Stimulated activated CD4-positive, alpha-beta T cell treated with anti-CD3 and anti-CD28 coated beads, TNF-alpha, amount 100 ng/mL, for 24 hours (primary cell): ENCODE results near the gene ETFA.

Experiments used
- DNase-seq, 3 experiments: peaks; one replicate each; pipeline ENCODE4 v3.0.0-alpha.2; 2020; ENCODE audit warnings: low read depth in 3 of 3

ETFA gene

DNA sequence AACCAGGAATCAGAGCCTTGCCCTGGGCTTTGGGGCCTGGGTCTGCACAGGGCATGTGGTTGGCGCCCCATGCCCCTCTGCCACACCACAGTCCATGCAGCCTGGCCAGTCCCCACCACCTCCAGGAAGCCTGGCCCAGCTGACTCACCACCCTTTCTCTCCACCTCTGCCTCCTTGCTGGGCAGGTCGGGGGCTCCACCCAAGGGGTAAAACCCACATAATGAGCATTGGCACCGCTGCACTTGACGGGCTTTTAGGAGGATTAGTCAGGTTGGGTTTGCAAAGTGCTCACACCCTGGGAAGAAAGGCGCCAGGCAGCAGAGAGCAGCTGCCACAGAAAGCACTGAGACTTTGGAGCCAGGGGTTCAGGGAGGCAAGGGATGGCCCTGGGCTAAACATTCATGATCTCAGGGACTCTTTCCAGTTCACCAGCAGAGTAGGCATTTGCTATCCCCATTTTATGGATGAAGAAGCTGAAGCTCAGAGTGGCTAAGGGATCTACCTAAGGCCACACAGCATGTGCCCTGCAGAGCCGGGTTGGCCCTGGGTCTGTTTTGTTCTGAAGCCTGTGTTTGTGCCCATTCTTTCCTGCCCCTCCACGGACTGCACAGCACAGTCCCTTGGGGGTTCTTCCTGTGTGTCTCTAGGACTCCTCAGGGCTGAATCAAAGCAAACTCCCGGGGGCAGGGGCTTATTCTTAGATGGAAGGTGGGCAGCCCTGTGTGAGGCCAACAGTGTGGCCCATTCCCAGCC is 113.4 kb downstream of the ETFA start:
- DNase-seq, result no peak

DNA sequence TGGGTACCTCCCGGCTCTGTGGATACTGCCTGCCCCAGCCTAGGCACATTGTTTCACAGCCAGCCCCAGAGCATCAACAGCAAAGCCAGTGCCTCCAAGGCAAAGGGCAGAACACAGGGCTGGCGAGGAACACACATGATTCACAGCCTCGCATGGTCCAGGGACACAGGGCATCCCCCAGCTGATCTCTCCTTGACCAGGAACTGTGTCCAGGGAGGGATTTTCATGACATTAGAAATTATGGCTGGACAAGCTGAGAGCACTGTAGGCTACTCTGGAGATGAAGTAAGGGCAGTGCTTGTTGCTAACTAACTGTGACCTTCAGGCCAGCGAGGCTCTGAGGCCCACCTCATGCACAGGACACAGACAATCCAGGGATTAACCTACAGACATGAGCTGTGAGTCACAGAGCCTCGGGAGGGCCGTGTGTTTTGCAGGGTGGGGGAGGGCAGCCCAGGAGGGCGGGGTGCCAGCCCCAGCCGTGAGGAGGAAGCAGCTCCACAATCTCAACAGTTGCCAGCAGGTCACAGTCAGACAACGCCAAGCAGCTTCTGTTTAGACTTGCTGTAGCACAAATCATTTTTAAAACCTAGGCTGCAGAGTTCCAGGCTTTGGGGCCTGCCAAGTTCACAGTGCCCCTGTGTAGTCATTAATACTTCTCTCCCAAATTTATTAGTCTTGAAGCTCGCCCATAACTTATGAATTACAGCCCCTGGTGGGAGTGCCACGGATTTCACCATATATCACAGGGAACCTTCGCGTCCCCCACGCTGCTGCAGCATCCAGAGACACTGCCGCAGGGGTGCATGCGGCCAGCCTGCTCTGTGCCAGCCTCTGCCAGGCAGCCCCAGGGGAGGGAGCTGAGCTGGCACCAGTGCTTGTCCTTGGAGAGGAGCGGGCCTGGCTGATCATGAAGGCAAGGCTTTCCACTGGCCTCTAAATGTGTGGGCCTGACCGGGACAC is 114.7 kb downstream of the ETFA start:
- no peak for DNase-seq

DNA sequence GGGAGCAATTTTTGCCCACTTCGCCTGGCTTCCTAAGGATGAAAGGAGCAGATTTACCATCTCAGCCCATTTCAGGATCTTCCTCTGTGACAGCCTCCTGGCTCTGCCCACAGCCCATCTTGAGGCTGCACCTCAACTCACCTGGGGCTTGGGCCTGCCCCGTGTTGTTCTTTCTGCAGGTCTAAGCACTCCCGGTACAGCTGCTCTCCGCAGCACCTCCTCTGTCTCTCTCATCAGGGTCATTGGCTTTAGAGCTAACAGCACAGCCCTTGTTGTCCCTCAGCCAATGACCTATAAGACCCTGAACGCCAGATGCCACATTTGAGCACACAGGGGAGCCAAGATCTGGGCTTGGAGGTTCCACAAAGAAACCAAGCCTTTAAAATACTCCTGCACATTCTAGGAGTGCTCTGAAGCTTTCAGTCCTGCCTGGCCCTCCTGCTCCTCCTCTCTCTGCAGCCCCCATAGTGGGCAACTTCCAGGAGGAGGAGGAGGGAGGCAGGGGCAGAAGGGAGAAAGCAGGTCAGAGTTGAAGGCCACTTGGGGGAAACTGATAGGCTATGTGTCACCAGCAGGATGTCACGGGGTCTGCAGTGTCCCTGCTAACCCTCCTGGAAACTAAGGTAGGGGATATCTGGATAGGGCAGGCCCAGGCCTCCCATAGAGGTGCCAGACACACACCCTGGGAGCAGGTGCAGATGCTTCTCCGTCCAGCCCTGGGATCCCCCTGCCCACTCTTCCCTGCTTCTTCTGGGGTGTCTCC is 115.6 kb downstream of the ETFA start:
- DNase-seq, result no peak

DNA sequence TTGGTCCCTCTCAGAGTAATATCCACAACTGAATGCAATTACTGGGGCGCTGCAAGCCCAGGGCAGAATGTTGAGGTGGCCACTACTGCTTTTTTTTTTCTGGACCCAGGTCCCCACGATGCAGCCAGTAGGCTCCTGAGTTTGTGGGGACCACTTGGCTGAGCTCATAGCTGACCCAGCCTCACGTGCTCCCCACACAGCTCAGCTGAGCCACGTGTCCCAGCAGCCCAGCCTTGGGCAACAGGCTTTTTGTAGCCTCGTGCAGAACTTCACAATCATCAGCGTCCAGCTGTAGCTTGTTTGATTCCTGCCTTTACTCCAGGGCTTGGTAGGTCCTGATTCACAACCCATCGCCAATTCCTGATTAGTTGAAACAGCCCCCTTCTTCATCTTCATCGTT is 117.3 kb downstream of the ETFA start:
- DNase-seq, result no peak

DNA sequence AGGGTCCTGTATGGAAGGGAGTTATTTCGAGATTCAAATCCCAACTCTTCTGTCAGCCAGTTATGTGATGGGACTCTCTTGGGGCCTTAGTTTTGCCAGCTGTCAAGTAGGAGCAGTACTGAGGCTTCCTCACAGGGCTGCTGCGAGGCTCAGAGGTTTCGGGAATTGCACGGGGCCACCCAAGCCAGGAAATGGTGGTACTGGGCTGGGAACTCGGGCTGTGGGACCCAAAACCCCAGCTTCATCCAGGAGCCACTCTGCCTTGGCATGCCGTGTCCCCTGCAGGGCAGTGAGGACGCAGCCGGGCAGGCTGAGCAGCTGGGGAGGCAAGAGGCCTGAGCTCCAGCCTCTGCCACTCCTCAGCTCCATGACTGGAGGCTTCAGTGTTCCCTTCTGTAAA is 118.6 kb downstream of the ETFA start:
- no peak for DNase-seq

DNA sequence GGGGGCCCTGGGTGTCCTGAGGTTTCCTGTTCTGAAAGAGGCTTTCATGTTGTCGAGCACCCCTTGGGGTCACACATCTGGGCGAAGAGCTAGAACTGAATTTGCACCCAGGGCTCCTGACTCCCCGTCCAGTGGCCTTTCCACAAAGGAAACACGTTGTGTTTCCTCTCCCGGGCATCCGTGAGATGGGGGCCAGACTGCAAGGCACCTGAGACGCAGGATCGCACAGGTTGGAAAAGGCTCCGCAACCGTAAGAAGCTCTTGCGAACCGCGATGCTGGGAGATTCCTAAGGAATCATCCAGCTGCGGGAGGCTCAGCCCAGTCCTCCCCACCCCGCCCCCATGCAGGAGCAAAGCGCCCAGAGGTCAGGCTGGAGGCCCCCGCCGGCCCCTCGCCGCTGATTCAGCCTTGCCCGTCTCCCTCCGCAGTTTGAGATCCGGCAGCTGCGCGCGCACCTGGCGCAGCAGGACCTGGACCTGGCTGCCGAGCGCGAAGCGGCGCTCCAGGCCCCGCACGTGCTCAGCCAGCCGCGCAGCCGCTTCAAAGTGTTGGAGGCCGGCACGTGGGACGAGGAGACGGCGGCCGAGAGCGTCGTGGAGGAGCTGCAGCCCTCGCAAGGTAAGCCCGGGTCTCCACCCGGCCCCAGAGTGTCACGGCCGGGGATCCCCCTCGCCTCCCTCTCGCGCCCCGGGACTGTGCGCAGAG is 119.6 kb downstream of the ETFA start:
- no peak for DNase-seq

DNA sequence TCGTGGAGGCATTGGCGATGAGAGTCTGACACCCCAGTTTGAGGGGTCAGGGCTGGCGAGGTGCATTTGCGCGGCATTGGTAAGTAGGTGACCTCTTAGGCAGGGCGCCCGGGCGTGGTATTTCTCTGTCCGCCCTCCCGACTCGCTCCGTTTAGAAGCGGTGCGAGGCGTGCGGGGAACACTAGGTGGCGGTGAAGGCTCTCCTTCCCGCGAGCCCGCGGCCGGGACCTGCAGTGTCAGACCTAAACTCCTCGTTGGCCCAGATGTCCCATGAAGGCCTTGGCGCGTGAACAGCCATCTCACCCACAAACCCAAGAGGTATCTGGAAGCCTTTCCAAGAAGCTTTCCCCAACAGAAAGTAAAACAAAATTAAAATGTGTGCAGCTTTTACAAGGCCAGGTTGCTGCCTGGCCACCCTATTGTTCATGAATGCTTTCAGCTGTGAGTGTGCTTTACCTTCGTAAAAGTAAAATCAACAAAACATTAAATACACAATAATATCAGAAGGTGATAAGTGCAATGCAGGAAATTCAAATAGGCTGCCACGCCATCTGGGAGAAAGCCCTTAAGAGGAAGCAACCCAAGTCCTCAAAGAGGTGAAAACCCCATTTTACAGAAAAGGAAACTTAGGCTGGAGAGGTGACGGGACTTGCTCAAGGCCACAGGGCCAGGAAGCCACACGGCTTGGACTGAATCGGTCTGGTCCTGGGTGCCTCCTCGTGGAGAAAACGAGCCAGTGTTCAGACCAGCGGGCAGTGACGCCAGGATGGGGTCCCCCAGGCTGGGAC is 120.3 kb downstream of the ETFA start:
- peak; percentile 47 to 74 (median 55) for DNase-seq

DNA sequence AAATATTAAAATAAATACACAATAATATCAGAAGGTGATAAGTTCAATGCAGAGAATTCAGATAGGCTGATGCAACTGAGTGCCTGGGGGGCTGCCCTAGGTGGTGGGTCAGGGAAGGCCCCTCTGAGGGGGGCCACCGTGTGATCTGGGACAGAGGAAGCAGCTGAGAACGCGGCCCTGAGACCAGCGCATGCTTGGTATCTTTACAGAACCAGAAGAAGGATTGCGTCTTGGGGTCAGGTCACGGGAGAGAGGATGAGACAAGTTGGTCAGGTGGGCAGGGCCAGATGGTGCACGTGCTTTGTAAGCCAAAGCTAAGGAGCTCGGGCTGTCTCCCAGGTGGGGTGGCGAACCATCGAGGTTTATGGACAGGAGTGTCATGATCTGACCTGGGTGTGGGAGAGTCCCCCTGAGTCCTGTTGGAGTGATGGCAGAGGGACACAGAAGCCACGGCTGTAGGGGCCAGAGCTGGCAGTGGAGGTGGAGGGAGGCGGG is 121.2 kb downstream of the ETFA start:
- no peak for DNase-seq

DNA sequence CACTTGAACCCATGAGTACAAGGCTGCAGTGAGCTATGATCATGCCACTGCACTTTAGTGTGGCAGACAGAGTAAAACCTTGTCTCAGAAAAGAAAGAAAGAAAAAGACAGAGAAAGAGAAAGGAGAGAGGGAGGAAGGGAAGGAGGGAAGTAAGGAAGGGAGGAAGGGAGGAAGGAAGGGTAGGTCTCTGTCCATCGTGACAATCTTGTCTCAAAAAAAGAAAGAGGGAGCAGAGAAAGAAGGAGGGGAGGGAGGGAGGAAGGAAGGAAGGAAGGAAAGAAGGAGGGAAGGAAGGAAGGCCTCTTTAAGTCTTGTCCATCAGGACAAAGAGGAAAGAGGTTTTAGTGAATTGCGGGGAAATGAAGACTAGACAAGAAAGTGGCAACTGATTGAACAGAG is 122.2 kb downstream of the ETFA start:
- DNase-seq, result no peak

DNA sequence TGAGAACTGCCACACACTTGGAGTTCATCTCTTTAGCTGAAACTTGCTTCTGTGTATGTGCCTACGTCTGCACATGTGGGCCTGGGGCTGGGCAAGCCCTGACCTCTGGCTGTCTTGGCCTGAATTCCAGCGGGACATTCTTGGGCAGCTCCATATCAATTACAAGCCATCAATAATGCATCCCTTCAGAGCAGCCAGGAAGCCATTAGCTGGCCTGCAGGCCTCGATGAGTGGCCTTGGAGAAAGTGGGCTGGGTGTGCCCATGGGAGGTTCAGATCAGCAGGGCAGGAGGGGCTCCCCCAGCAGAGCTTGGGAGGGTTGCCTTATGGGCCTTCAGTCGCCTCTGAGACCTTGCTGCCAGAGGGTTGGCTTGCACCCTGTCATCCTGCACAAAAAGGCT is 124.1 kb downstream of the ETFA start:
- DNase-seq, result no peak

DNA sequence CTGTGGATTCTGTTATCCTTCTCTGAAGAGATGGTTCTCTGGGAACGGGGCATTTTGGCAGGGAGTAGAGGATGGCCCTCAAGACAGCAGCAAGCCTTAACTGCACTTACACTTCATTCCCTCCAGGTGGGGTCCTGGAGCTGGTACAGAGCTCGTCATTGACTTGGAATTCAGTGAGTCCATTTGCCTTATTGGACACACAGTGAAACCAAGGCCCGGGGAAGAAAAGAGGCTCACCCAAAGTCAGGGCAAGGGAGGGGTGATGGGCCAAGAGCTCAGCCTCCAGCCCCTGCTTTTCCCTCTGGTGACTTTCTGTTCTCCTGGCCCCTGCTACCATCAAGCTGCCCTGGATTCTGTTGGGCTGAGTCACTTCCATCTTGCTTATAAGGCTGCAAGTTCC is 125.6 kb downstream of the ETFA start:
- DNase-seq, result no peak

DNA sequence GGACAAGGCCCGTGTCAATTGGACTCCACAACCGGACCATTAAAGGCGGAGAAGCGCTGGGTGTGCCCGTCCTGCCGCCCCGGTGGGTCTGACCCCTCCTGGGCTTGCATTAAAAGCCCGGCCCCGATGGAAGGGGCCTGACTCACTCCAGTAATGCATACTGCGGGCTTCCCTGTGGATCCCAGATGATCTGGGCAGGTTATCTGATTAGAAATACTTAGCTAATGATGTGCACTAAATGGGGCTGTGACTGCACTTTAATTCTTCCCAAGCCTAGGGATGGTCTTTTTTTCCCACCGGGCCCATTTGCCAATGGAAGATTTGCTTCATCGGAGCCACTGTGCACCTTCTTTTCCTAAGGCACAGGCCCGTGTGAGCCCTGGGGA is 126.6 kb downstream of the ETFA start:
- DNase-seq, result no peak

DNA sequence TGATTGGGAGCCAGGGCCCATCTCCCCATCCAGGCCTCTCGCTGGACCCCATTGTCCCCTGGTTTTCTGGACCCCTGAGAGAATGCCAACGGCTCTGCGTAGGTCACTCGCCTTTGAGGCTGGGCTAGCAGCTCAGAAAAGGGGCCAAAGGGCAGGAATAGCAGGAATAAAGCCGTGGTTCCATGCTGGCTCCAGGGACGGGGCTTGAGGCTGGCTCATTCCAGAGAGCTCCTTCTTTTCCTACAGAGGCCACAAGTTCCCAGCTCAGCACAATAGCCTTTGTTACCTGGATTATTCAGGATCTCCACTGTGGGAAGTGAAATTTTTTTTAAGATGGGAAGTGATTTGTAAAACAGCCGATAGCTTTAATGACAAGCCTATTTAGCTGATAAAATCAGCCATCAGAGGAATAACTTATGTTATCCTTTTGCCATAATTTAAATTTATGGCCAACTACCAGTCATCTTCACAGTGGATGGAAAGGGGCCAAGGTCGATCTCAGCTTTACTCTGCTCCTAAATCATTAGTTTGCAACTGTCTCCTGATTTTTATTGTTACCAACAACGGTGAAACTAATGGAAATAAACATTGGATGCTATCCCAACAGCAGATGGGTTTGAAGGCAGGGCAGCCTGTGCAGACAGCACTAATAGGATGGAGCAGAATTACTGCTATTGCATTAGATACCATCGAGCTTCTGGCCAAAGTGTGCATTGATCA is 127.2 kb downstream of the ETFA start:
- DNase-seq, result no peak

DNA sequence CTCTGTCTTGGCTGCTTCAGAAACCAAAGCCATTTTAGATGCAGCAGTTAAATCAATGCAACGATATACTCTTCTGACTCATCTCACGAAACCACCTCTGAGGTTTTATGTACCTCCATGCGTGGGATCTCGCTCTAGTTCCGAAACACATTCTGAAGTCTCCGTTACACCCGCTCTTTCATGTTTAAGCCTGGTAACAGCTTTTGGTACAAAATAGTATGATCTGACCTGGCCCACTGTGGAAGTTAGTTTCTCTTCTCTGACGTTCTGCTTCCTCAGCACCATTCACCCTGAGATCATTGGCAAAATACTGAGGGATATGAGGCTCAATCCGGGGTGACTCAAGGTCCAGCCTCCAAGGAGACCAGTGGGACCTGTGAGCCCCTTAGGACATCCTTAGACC is 129.6 kb downstream of the ETFA start:
- DNase-seq, result peak in 2 of 3 experiments; percentile 21 to 25

DNA sequence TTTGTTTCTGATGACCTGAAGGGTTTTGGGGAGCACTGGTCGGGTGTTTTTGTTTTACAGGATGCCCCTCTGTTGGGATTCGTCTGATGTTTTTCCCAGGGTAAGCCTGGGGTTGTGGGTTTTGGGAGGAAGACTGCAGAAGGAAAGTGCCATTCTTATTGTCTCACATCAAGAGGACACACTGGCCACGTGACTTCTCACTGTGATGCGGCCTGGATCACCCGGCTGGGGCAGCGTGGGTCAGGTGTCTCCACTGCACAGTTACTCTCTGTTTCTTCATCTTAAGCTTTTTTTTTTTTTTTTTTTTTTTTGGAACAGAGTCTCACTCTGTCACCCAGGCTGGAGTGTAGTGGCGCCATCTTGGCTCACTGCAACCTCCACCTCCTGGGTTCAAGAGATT is 130.9 kb downstream of the ETFA start:
- no peak for DNase-seq

DNA sequence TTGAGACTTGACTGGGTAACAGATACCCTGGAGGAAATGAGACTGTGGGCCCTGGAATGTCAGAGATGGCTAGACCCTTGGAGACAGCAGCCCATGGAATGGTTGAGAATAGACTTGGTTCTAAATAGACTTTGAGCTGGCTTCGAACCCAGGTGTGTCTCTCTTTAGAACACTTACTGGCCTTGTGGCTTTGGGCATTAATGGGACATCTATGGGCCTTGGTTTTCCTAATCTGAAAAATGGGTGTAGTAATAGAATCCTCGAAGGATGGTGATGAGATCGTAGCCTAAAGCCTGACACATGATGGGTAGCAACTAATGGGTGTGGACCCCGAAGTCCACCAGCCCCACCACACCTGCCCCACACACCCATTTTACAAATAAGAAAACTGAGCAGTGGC is 132.2 kb downstream of the ETFA start:
- no peak for DNase-seq

DNA sequence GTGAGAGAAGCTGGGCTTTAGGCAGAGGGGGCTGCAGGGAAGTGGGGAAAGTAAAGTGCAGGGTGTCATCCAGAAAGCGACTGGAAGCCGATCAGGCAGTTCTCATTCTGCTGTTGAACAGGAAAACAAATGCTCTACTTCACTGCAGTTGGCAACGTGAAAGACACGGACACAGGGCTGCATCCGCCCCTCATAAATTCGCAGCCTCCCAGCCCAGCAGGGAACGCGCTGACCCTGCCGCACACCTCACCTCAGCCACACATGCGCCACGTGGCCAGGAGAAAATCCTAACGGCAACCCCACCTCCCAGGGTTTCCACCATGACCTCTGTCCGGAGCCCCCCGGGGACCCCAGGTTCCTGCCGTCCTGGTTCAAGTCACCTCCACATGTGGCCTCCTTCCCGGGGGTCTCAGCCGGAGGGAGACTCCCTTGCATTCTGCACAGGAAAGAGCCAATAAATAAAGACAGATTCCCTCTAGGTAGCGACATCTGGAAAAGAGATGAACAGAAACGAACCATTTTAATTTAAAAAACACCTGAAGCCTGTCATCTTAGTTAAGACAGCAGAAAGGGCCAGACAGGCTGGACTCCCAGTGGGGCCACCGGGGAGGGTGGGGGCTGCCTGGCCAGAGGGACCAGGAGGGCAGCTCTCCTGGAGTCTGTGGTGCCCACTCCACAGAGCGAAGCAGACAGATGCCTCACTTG is 132.8 kb downstream of the ETFA start:
- no peak for DNase-seq

DNA sequence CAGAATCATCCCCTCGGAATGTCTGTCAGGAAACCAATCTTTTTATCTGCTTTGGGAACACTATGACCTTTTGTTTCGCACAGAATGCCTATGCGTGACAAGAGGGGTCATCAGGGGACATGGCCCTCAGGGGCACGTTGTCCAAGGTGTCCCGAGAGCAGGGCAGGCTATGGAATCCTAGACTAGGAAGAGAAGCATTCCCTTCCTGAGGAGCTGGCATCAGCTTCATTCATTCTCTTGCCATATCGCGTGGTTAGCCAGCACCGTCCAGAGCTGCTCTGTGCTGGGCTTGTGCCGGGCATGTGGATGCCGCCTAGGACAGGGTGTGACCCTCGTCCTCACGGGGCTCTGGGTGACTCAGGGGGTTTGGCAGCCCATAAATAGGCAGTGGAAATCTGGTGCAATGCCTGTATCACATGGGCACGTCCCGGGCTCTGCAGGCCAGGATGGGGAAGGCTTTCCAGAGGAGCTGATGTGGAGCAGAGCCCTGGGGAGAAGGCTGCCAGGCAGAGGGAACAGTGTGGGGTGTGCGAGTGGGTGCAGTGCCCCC is 133.7 kb downstream of the ETFA start:
- no peak for DNase-seq

DNA sequence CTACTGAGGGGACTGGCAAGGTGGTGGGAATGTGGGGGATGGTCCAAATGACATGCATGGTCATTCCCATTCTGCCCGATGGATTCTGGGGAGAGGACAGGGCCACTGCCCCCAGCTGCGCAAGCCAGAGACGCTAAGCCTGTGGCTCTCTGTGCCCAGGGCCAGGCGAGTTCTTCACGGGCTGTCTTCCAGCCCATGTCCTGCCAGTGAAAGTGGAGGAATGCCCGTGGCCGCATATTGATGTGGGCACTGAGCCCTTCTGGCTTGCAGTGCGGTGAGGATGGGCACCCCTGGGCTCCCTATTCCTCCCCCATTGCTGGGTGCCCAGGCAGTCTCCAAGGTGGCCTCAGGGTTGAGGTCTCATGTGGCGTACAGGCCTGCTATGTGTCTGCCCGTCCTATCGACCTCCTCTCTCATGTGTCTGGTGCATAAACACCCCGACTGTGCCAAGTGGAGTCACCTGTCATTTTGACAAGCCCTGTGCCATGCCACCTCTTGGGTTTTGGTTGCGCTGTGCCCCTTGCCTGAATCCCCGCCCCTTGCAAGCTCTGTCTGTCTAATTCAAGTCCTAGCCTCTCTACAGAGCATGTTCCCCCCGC is 134.7 kb downstream of the ETFA start:
- DNase-seq, result no peak
